Heart right ventricle (tissue), 16 donors: ENCODE results near the gene TMPRSS9. TPM values are rescaled to one million over a fixed set of nuclear protein-coding genes. Genes with fewer than 3 reads are reported as not detected.

ENCODE experiments used
- ATAC-seq, 8 donors: fragments of 200-7000 bp; cut with Tn5 transposase; one replicate each; pipeline ENCODE4 v1.9.1; 2020; ENCODE audit warnings: mild to moderate bottlenecking in 8 of 8, moderate library complexity in 8 of 8, moderate number of reproducible peaks in 1 of 8
- DNase-seq, 2 donors: peaks; one replicate each; pipeline ENCODE4 v3.0.0-alpha.2; 2020
- H3K27ac ChIP-seq, 10 donors: fragments of 200-600 bp; sonication (generic) in 2 of 10; one replicate each; pipeline versions ENCODE4 v1.5.0 to v1.8.0; 2020 to 2022; ENCODE audit warnings: mild to moderate bottlenecking in 3 of 10
- H3K27me3 ChIP-seq, 7 donors: fragments of 200-600 bp; one replicate each; pipeline ENCODE4 v1.8.0; 2021 to 2022; ENCODE audit warnings: mild to moderate bottlenecking in 2 of 7
- H3K36me3 ChIP-seq, 9 donors: fragments of 200-600 bp; sonication (generic) in 1 of 9; one replicate each; pipeline versions ENCODE4 v1.5.0 to v1.8.0; 2020 to 2022; ENCODE audit warnings: mild to moderate bottlenecking in 2 of 9
- H3K4me1 ChIP-seq, 9 donors: fragments of 200-600 bp; sonication (generic) in 1 of 9; one replicate each; pipeline versions ENCODE4 v1.5.0 to v1.8.0; 2020 to 2022; ENCODE audit warnings: mild to moderate bottlenecking in 4 of 9
- H3K4me3 ChIP-seq, 10 donors: fragments of 200-600 bp; sonication (generic) in 2 of 10; one replicate each; pipeline versions ENCODE4 v1.5.0 to v1.8.0; 2020 to 2022; ENCODE audit warnings: mild to moderate bottlenecking in 7 of 10, moderate library complexity in 2 of 10
- H3K9me3 ChIP-seq, 11 donors: fragments of 200-600 bp in 10 of 11; sonication (generic) in 2 of 11; one replicate each; pipeline versions ENCODE4 v1.5.0 to v1.8.0; 2013 to 2022; ENCODE audit warnings: mild to moderate bottlenecking in 2 of 11, control low read depth in 1 of 11, moderate library complexity in 1 of 11
- CTCF ChIP-seq, 9 donors: fragments of 200-600 bp; sonication (generic) in 2 of 9; IDR thresholded peaks; one replicate each; pipeline versions ENCODE4 v1.5.0 to v1.8.0; 2021 to 2022; ENCODE audit warnings: antibody characterized with exemption in 9 of 9, mild to moderate bottlenecking in 5 of 9, moderate library complexity in 1 of 9
- WGBS, 2 donors: extraction: QIAGEN DNeasy Blood & Tissue Kit; methylation state at CpG; one replicate each; pipeline ENCODE4 v1.1.7; 2013; ENCODE audit warnings: inconsistent platforms in 1 of 2; 5-methylcytosine and 5-hydroxymethylcytosine counted together
- intact Hi-C, 10 donors: fragments of 100-400 bp; cut with DNase I; formaldehyde crosslinking; loops; one replicate each; pipeline versions ENCODE4 v1.11.1 to v1.14.2; 2022
- polyA plus RNA-seq, 2 donors: library from polyadenylated mRNA; stranded (reverse); fragments of 200-250 nt; gene quantifications; one replicate each; pipeline ENCODE4 v1.2.3, GENCODE V29; 2013
- total RNA-seq, 10 donors: library from RNA; stranded (reverse); fragmentation: NEBNext Ultra II Directional in 3 of 10; extraction: Animal tissue kit (Norgen Biotek cat#: 25700) in 3 of 10; gene quantifications; one replicate each; pipeline versions ENCODE4 v1.2.1 to v1.2.4, GENCODE V29; 2021 to 2023
- donor health status: Arrhythmogenic right ventricular cardiomyopathy.
- donor health status: ischemic (EF 13 %, LVEDD 7.1; RV severe dilation, severe dysfunction).
- donor health status: healthy with polysubstance abuse.
- donor health status: DM: no; HTN: yes; CAD: no.
- donor health status: DM: no; HTN: no; CAD: no.
- donor health status: ischemic (EF 25% LVEDD 6.9; RV normal size, moderate dysfunction).
- donor health status: ischemic (EF 25% LVEDD 5.7; RV mildly dilated, moderate dysfunction).
- donor health status: healthy.
- donor health status: DM: yes; HTN: yes; CAD: no.
- donor health status: Ischemic cardiomyopathy.
- donor health status: ischemic (EF 35%, LVEDD 5.7; RV mildly dilated, moderate dysfunction).
- donor health status: nonischemic (EF 11% LVEDD 7.7; RV severe dilation, severe dysfunction).
- donor health status: DM: yes; HTN: yes; CAD: no.
- donor health status: PGD.
- donor health status: ischemic (EF 29% LVEDD 5.4; RV normal size, mild dysfunction).
- donor health status: nonischemic (EF 23%, LVEDD 6.1; RV moderate dilation, normal function).

TMPRSS9 gene
- total and polyA plus RNA-seq, 12 donors, result 0.01 TPM; not detected in 11

- 98 to 99% methylated on average over 21 to 39 of the region's 39 CpGs for WGBS, 2 donors
Measured at GRCh38 chr19:2436384-2436783, 76.3 kb downstream of the TMPRSS9 start.

GRCh38 chr19:2436926-2437325, 76.9 kb downstream of the TMPRSS9 start:
- H3K36me3 ChIP-seq, result peaks cover 0 to 59% (median 24%) of the 10 kb centered on the region in 9 donors
- WGBS, 2 donors, result 96 to 98% methylated on average over 15 of the region's 15 CpGs

More at GRCh38 chr19:2436384-2436783, 76.3 kb downstream of the TMPRSS9 start:
- Histone ChIP-seq H3K9me3 (no peaks in the 10 kb centered on the region), H3K36me3 (peaks cover 0 to 59% (median 27%) of the 10 kb centered on the region in 9 donors), H3K27me3 (no peaks in the 10 kb centered on the region), H3K4me3 (no peak overlapping the region), H3K4me1 (no peaks in the 10 kb centered on the region), H3K27ac (no peak overlapping the region)
- TF ChIP-seq CTCF (IDR thresholded peaks at IDR 0.05), result no peak
- intact Hi-C loops, result no loop called here
- ATAC-seq (no peak), DNase-seq (no peak)

GRCh38 chr19:2438178-2438577, 78.1 kb downstream of the TMPRSS9 start:
- no peak for TF ChIP-seq CTCF (IDR thresholded peaks at IDR 0.05)
- H3K4me1 ChIP-seq, result no peaks in the 10 kb centered on the region
- no peak overlapping the region for H3K4me3 ChIP-seq
- ATAC-seq (no peak), DNase-seq (no peak)
- intact Hi-C loops, result no loop called here
- no peaks in the 10 kb centered on the region for H3K27me3 ChIP-seq
- H3K9me3 ChIP-seq, result no peaks in the 10 kb centered on the region
- no peak overlapping the region for H3K27ac ChIP-seq
- H3K36me3 ChIP-seq, result peaks cover 0 to 66% (median 24%) of the 10 kb centered on the region in 9 donors
- 96% methylated on average over 20 of the region's 20 CpGs for WGBS, 2 donors

More at GRCh38 chr19:2436926-2437325, 76.9 kb downstream of the TMPRSS9 start:
- Histone ChIP-seq H3K27me3 (no peaks in the 10 kb centered on the region), H3K4me1 (no peaks in the 10 kb centered on the region), H3K4me3 (no peak overlapping the region), H3K27ac (no peak overlapping the region), H3K9me3 (no peaks in the 10 kb centered on the region)
- intact Hi-C loops, result no loop called here
- no peak for ATAC-seq
- no peak for TF ChIP-seq CTCF (IDR thresholded peaks at IDR 0.05)
- DNase-seq, result no peak

- TF ChIP-seq CTCF (IDR thresholded peaks at IDR 0.05), result no peak
- WGBS, 2 donors, result 96 to 100% methylated on average over 1 of the region's 1 CpG
- DNase-seq (no peak), ATAC-seq (no peak)
- intact Hi-C loops, result no loop called here
- peaks cover 0 to 64% (median 15%) of the 10 kb centered on the region in 9 donors for H3K36me3 ChIP-seq
- no peak overlapping the region for H3K4me3 ChIP-seq
- no peak overlapping the region for H3K27ac ChIP-seq
- no peaks in the 10 kb centered on the region for H3K9me3 ChIP-seq
- no peaks in the 10 kb centered on the region for H3K4me1 ChIP-seq
- no peaks in the 10 kb centered on the region for H3K27me3 ChIP-seq
Measured at GRCh38 chr19:2440515-2440914, 80.5 kb downstream of the TMPRSS9 start.
